HCT116 (cell line): Measurements from ENCODE around the gene ZNHIT3.
A peak's percentile ranks its signal among the peaks of the same experiment; 100 is the strongest.

ENCODE experiments used
- CTCF ChIP-seq, 3 experiments: fragments of 200-600 bp in 1 of 3; sonication (generic) in 1 of 3; IDR thresholded peaks in 2 of 3; conservative IDR thresholded peaks in 1 of 3; 2 replicates each; pipeline ENCODE4 v1.5.1; 2012 to 2017; ENCODE audit warnings: low read depth in 2 of 3, low read length in 2 of 3, antibody characterized with exemption in 1 of 3, borderline replicate concordance in 1 of 3, control low read depth in 1 of 3, mild to moderate bottlenecking in 1 of 3, mixed read lengths in 1 of 3, mixed run types in 1 of 3, moderate library complexity in 1 of 3; ENCODE audit not compliant: insufficient read depth in 1 of 3
- EZH2 ChIP-seq: fragments of 200-600 bp; sonication (generic); IDR thresholded peaks from 2 replicates; pipeline ENCODE4 v1.6.1; 2017; ENCODE audit warnings: antibody characterized with exemption, mixed run types
- FOSL1 ChIP-seq: IDR thresholded peaks from 2 replicates; pipeline ENCODE4 v1.6.1; 2012; ENCODE audit warnings: low read depth
- POLR2A ChIP-seq: IDR thresholded peaks from 2 replicates; pipeline ENCODE4 v1.7.0; 2011; ENCODE audit warnings: borderline replicate concordance; ENCODE audit not compliant: insufficient read depth, insufficient read length; ENCODE audit errors: extremely low read depth
- POLR2AphosphoS5 ChIP-seq: IDR thresholded peaks from 2 replicates; pipeline ENCODE4 v1.6.1; 2011; ENCODE audit warnings: mild to moderate bottlenecking, low read depth, low read length, moderate library complexity
- YY1 ChIP-seq: IDR thresholded peaks from 2 replicates; pipeline ENCODE4 v1.6.1; 2011; ENCODE audit warnings: low read length, low read depth, moderate library complexity, mild to moderate bottlenecking; ENCODE audit not compliant: insufficient replicate concordance; ENCODE audit errors: extremely low read depth
- TF ChIP-seq, protein P1 (sequence below): IDR thresholded peaks from 2 replicates; pipeline ENCODE4 v1.6.1; 2011; ENCODE audit warnings: mild to moderate bottlenecking, low read length, moderate library complexity; ENCODE audit not compliant: insufficient replicate concordance; ENCODE audit errors: extremely low read depth
- TF ChIP-seq, protein P2 (sequence below): IDR thresholded peaks from 2 replicates; pipeline ENCODE4 v1.6.1; 2012; ENCODE audit warnings: low read depth

GRCh38 chr17:36482611-36483504 is 3.6 kb upstream of the ZNHIT3 start:
- TF ChIP-seq CTCF (IDR thresholded peaks at IDR 0.05 in 2 of 3, conservative IDR thresholded peaks at IDR 0.05 in 1 of 3; ENCODE audit: borderline replicate concordance in 1 of 3, insufficient read depth in 1 of 3, low read depth in 2 of 3, low read length in 2 of 3) (peak; percentile 90 to 98 (median 96)), POLR2A (no peak), POLR2AphosphoS5 (peak; percentile 35; the same call in 1 of the 2 replicates), EZH2 (no peak), FOSL1 (no peak), YY1 (no peak)
- TF ChIP-seq, protein P1, sequence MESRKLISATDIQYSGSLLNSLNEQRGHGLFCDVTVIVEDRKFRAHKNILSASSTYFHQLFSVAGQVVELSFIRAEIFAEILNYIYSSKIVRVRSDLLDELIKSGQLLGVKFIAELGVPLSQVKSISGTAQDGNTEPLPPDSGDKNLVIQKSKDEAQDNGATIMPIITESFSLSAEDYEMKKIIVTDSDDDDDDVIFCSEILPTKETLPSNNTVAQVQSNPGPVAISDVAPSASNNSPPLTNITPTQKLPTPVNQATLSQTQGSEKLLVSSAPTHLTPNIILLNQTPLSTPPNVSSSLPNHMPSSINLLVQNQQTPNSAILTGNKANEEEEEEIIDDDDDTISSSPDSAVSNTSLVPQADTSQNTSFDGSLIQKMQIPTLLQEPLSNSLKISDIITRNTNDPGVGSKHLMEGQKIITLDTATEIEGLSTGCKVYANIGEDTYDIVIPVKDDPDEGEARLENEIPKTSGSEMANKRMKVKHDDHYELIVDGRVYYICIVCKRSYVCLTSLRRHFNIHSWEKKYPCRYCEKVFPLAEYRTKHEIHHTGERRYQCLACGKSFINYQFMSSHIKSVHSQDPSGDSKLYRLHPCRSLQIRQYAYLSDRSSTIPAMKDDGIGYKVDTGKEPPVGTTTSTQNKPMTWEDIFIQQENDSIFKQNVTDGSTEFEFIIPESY, result no peak
- TF ChIP-seq, protein P2, sequence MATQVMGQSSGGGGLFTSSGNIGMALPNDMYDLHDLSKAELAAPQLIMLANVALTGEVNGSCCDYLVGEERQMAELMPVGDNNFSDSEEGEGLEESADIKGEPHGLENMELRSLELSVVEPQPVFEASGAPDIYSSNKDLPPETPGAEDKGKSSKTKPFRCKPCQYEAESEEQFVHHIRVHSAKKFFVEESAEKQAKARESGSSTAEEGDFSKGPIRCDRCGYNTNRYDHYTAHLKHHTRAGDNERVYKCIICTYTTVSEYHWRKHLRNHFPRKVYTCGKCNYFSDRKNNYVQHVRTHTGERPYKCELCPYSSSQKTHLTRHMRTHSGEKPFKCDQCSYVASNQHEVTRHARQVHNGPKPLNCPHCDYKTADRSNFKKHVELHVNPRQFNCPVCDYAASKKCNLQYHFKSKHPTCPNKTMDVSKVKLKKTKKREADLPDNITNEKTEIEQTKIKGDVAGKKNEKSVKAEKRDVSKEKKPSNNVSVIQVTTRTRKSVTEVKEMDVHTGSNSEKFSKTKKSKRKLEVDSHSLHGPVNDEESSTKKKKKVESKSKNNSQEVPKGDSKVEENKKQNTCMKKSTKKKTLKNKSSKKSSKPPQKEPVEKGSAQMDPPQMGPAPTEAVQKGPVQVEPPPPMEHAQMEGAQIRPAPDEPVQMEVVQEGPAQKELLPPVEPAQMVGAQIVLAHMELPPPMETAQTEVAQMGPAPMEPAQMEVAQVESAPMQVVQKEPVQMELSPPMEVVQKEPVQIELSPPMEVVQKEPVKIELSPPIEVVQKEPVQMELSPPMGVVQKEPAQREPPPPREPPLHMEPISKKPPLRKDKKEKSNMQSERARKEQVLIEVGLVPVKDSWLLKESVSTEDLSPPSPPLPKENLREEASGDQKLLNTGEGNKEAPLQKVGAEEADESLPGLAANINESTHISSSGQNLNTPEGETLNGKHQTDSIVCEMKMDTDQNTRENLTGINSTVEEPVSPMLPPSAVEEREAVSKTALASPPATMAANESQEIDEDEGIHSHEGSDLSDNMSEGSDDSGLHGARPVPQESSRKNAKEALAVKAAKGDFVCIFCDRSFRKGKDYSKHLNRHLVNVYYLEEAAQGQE, result no peak
